Epithelial cell of esophagus (primary cell): ENCODE data around the gene WDPCP.

Experiments used
- DNase-seq: peaks from one replicate; pipeline ENCODE4 v3.0.0; 2010; ENCODE audit warnings: low read depth
- H3K4me3 ChIP-seq: 2 replicates; pipeline ENCODE4 v1.5.1; 2011; ENCODE audit warnings: mild to moderate bottlenecking, low read length, control low read depth
- CTCF ChIP-seq: IDR thresholded peaks from 2 replicates; pipeline ENCODE4 v1.5.1; 2011; ENCODE audit warnings: low read depth, mild to moderate bottlenecking, low read length, control low read depth, inconsistent platforms; ENCODE audit not compliant: insufficient read depth; ENCODE audit errors: missing control alignments

Gene WDPCP

GRCh38 chr2:63622751-63623150 is 34.5 kb upstream of the WDPCP start:
- no peak for TF ChIP-seq CTCF
- DNase-seq, result no peak
- H3K4me3 ChIP-seq, result no peak overlapping the region

- TF ChIP-seq CTCF, result no peak
- no peak overlapping the region for H3K4me3 ChIP-seq
- DNase-seq, result no peak
Measured at GRCh38 chr2:63619328-63619727, 31.1 kb upstream of the WDPCP start.

- DNase-seq, result no peak
- no peak for TF ChIP-seq CTCF
- no peak overlapping the region for H3K4me3 ChIP-seq
Measured at GRCh38 chr2:63617366-63617765, 29.1 kb upstream of the WDPCP start.

- H3K4me3 ChIP-seq, result no peak overlapping the region
- TF ChIP-seq CTCF, result no peak
- peak; percentile 86 for DNase-seq
Measured at GRCh38 chr2:63614983-63615945, 27.0 kb upstream of the WDPCP start.

GRCh38 chr2:63614448-63614968 is 26.2 kb upstream of the WDPCP start:
- no peak for TF ChIP-seq CTCF
- H3K4me3 ChIP-seq, result no peak overlapping the region
- peak; percentile 86 for DNase-seq

GRCh38 chr2:63613391-63613901 is 25.2 kb upstream of the WDPCP start:
- DNase-seq, result peak; percentile 27
- no peak overlapping the region for H3K4me3 ChIP-seq
- TF ChIP-seq CTCF, result no peak
